Astrocyte of the cerebellum (primary cell): ENCODE measurements around the gene PITPNC1.
"Not testable (repeated sequence)": the region's sequence is repeated elsewhere in the genome, so short reads cannot be mapped to it uniquely, and the experiment has no call there.

Source experiments
- DNase-seq: peaks from one replicate; pipeline ENCODE4 v3.0.0-alpha.2; 2011; ENCODE audit warnings: low read depth
- H3K4me3 ChIP-seq: 2 replicates; pipeline ENCODE4 v1.5.1; 2011; ENCODE audit warnings: mild to moderate bottlenecking, low read depth, low read length, moderate library complexity
- CTCF ChIP-seq: IDR thresholded peaks from 2 replicates; pipeline ENCODE4 v1.5.1; 2012; ENCODE audit warnings: low read length, low read depth, moderate library complexity, mild to moderate bottlenecking; ENCODE audit errors: missing control alignments
- in situ Hi-C: cut with HindIII; loops from 2 replicates; pipeline ENCODE4 v1.10.0; 2017; ENCODE audit warnings: low sequenced_read_pairs

Gene PITPNC1

GRCh38 chr17:67574658-67575293 is 197.7 kb downstream of the PITPNC1 start:
- in situ Hi-C loops = loop anchor here (5.0 kb wide), 1 partner anchor 42 kb away; no protein-coding TSS in a partner anchor
- H3K4me3 ChIP-seq = no peak overlapping the region
- TF ChIP-seq CTCF = no peak
- DNase-seq = no peak

GRCh38 chr17:67575325-67575724 is 198.2 kb downstream of the PITPNC1 start:
- in situ Hi-C loops = loop anchor here (5.0 kb wide), 1 partner anchor 43 kb away; no protein-coding TSS in a partner anchor
- DNase-seq = no peak
- H3K4me3 ChIP-seq = no peak overlapping the region
- TF ChIP-seq CTCF = no peak

- in situ Hi-C loops = loop anchor here (5.0 kb wide), 1 partner anchor 44 kb away; no protein-coding TSS in a partner anchor
- no peak for TF ChIP-seq CTCF
- H3K4me3 ChIP-seq = no peak overlapping the region
- DNase-seq = no peak
These were observed 199.5 kb downstream of the PITPNC1 start for GRCh38 chr17:67576471-67577115.

- no peak overlapping the region for H3K4me3 ChIP-seq
- in situ Hi-C loops = loop anchor here (5.0 kb wide), 1 partner anchor 45 kb away; no protein-coding TSS in a partner anchor
- no peak for TF ChIP-seq CTCF
- DNase-seq = no peak
These were observed 200.5 kb downstream of the PITPNC1 start for GRCh38 chr17:67577429-67578141.

GRCh38 chr17:67578142-67578457 is 201.0 kb downstream of the PITPNC1 start:
- in situ Hi-C loops = loop anchor here (5.0 kb wide), 1 partner anchor 46 kb away; no protein-coding TSS in a partner anchor
- no peak for TF ChIP-seq CTCF
- no peak for DNase-seq
- no peak overlapping the region for H3K4me3 ChIP-seq

- not testable (repeated sequence) for DNase-seq, H3K4me3 ChIP-seq
- in situ Hi-C loops = loop anchor here (5.0 kb wide), 1 partner anchor 47 kb away; no protein-coding TSS in a partner anchor
These were observed 201.8 kb downstream of the PITPNC1 start for GRCh38 chr17:67578679-67579405.
